Stimulated activated CD8-positive, alpha-beta memory T cell treated with anti-CD3 and anti-CD28 coated beads, Interleukin-12 subunit alpha, Interleukin-12 subunit beta, amount 100 ng/mL, for 4 hours (primary cell): ENCODE results near the gene SNX1.
"Not testable (repeated sequence)": the region's sequence is repeated elsewhere in the genome, so short reads cannot be mapped to it uniquely, and the experiment has no call there.

Source experiments
- DNase-seq: peaks from one replicate; pipeline ENCODE4 v3.0.0-alpha.2; 2020; ENCODE audit warnings: low read depth

The SNX1 gene

GRCh38 chr15:64095795-64096667 is at the start of gene SNX1:
TSS of gene SNX1 (plus strand) at chr15:64095982. CDS start at chr15:64096014, 32 bp downstream.
- DNase-seq = peak; percentile 94

- DNase-seq = peak; percentile 62
Measured at GRCh38 chr15:64046421-64047153, 49.2 kb upstream of the SNX1 start, which contains the start of gene DAPK2. TSS of gene DAPK2 (minus strand) at chr15:64046485. CDS start at chr15:64040261, 6,224 bp downstream.

GRCh38 chr15:64048781-64049460 is 46.9 kb upstream of the SNX1 start:
- DNase-seq = no peak

- no peak for DNase-seq
Measured at GRCh38 chr15:64050281-64051092, 45.3 kb upstream of the SNX1 start.

GRCh38 chr15:64051093-64051402 is 44.7 kb upstream of the SNX1 start:
- no peak for DNase-seq

- DNase-seq = no peak
Measured at GRCh38 chr15:64051407-64052259, 44.1 kb upstream of the SNX1 start.

- DNase-seq = no peak
Measured at GRCh38 chr15:64052925-64053491, 42.8 kb upstream of the SNX1 start.

- DNase-seq = not testable (repeated sequence)
Measured at GRCh38 chr15:64053674-64054073, 42.1 kb upstream of the SNX1 start.

- no peak for DNase-seq
Measured at GRCh38 chr15:64058279-64058678, 37.5 kb upstream of the SNX1 start.

- DNase-seq = not testable (repeated sequence)
Measured at GRCh38 chr15:64059104-64059503, 36.7 kb upstream of the SNX1 start.

GRCh38 chr15:64060716-64061115 is 35.1 kb upstream of the SNX1 start:
- no peak for DNase-seq

- DNase-seq = no peak
Measured at GRCh38 chr15:64066451-64066850, 29.3 kb upstream of the SNX1 start.

- DNase-seq = peak; percentile 24
Measured at GRCh38 chr15:64067564-64068030, 28.2 kb upstream of the SNX1 start.

GRCh38 chr15:64068133-64068532 is 27.6 kb upstream of the SNX1 start:
- no peak for DNase-seq

- DNase-seq = no peak
Measured at GRCh38 chr15:64070106-64070505, 25.7 kb upstream of the SNX1 start.

- no peak for DNase-seq
Measured at GRCh38 chr15:64070965-64071851, 24.6 kb upstream of the SNX1 start.

GRCh38 chr15:64071931-64072765 is 23.6 kb upstream of the SNX1 start:
- no peak for DNase-seq

GRCh38 chr15:64072812-64073211 is 23.0 kb upstream of the SNX1 start:
- DNase-seq = no peak
